ENCODE data around the gene LBH. TPM values are rescaled to one million over a fixed set of nuclear protein-coding genes. Genes with fewer than 3 reads are reported as not detected.

LBH gene
- total RNA-seq, 1 donor from 2014 or later, result 41.2 TPM

Small RNAs within 50 kb of the gene (small RNA-seq; reads per million reads assigned to genes)
- not detected for gene SNORA10B

Other genes starting within 250 kb of the LBH start
- gene YPEL5, start 84.5 kb upstream of the LBH start, total RNA-seq, result 64.7 TPM
- 18.8 TPM for gene LCLAT1, start 215.7 kb downstream of the LBH start, total RNA-seq

Data from skeletal muscle tissue (tissue), 2 donors.